GM19455 (cell line): ENCODE data around the gene OR10W1.

Experiments used
- ATAC-seq: cut with Tn5 transposase; IDR thresholded peaks from one replicate; pipeline ENCODE4 v1.9.1; 2021; ENCODE audit not compliant: unreplicated experiment

The OR10W1 gene

GRCh38 chr11:58268142-58268541, at the start of gene OR10W1:
TSS of gene OR10W1 (minus strand) at chr11:58268260. CDS start at chr11:58267858, 402 bp downstream.
- ATAC-seq: no peak

DNA sequence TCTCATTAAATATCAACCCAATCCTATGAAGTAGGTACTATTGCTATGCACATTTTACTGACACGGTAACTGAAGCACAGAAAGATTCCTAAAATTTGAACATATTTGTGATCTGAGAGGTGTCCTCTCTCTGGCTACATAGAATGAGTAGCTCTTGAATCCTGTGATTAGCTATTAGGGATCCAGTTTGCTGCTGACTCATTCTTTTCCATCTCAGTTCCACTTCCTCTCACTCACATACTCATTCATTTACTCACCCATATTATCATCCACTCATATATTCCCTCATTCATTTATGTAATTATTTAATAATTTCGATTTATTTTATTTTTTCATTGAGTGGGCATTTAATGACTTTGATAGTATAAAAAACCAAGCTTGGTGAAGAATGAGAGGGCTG, 48.1 kb upstream of the OR10W1 start:
- ATAC-seq: no peak

- no peak for ATAC-seq
These were observed 33.5 kb upstream of the OR10W1 start for GRCh38 chr11:58301576-58301975.

DNA sequence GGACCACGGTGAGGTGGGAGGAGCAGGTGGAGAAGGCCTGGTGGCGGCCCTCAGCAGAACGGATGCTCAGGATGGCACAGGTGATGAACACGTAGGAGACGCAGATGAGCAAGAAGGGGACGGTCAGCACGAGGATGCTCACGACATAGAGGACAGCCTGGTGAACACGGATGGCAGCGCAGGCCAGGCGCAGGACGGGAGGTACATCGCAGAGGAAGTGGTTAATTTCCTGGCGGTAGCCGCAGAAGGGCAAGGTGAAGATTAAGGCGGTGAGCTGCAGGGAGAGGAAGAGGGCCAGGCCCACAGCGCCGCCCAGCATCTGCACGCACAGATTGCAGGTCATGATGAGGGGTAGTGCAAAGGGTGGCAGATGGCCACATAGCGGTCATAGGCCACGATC, 24.0 kb upstream of the OR10W1 start:
- ATAC-seq: no peak

DNA sequence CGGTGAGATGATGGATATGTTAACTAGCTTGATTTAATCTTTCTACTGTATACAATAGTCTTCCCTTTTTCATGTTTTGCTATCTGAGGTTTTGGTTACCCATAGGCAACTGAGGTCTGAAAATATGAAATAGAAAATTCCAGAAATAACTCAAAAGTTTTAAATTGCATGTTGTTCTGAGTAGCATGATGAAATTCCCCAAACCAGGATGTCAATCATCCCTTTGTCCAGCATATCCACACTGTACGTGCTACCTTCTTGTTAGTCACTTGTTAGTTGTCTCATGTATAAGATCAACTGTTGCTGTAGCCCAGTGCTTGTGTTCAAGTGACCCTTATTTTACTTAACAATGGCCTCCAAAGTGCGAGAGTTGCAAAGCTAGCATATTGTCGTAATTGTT, 21.2 kb upstream of the OR10W1 start:
- ATAC-seq: no peak

DNA sequence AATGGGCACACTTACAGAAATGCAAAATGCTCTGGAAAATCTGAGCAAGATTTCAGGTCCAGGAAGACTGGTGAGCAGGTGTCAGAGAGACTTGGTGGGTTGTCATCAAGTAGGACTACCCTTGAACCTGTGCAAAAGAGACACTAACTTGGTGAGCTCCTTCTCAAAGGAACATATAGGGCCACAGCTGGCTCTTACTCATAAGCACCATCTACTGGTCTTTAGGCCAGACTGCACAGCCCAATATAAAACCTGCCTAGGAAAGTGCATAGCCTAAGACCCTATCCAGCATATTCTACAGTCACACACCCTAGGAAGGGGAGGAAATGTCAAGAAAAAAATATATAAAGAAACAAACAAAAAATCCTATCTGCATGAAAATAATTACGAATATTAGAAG, 18.2 kb upstream of the OR10W1 start:
- ATAC-seq: no peak

GRCh38 chr11:58285483-58286040, 17.5 kb upstream of the OR10W1 start:
- no peak for ATAC-seq

GRCh38 chr11:58276151-58276550, 8.1 kb upstream of the OR10W1 start:
- no peak for ATAC-seq

DNA sequence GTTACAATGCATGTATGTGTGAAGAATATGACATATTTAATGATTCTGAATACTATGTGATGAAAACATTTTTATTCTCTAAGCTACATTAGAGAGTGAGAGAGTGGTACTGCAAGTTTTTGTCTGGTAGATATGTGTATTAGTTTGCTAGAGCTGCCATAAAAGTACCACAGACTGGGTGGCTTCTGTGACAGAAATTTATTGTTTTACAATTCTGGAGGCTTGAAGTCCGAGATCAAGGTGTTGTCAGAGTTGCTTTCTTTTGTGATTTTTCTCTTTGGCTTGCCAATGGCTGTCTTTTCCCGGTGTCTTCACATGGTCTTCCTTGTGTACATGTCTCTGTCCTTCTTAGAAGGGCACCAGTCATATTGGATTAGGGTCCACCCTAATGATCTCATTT, 6.9 kb upstream of the OR10W1 start:
- ATAC-seq: no peak

DNA sequence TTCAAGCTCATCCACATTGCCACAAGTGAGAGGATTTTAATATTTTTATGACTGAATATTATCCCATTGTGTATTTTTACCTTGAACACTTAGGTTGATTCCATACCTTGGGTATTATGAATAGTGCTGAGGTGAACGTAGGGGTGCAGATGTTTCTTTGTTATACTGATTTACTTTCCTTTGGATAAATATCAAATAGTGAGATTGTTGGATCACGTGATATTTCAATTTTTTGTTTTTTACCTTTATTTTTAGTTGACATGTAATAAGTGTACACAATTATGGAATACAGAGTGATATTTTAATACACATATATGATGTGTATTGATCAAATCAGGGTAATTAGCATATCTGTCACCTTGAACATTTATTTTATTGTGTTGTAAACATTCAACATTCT, 8.1 kb downstream of the OR10W1 start:
- no peak for ATAC-seq

GRCh38 chr11:58254936-58255335, 13.1 kb downstream of the OR10W1 start:
- ATAC-seq: no peak

GRCh38 chr11:58243954-58244353, 24.1 kb downstream of the OR10W1 start:
- ATAC-seq: no peak

GRCh38 chr11:58227956-58228615, 40.0 kb downstream of the OR10W1 start:
- no peak for ATAC-seq

DNA sequence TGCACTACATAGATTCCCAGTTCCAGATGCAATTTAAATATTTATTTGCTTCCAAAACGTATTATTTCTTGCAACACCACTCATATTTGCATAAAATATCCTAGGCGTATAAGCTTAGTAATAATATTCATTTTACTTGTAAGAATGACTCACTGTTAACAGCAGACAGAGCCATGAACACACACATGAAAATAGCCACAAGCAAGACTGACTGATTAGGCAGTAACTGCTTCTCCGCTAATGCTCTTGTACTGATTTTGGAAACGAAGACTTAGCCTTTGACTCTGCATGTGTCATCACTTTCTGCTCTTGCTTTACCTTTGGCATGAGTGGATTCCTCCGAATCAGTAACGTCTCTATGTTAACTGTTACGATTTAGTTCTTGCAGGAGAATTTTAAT, 45.3 kb downstream of the OR10W1 start:
- no peak for ATAC-seq
